ENCODE measurements around the gene TNFRSF1B.
A peak's percentile ranks its signal among the peaks of the same experiment; 100 is the strongest.
"Not testable (repeated sequence)": the region's sequence is repeated elsewhere in the genome, so short reads cannot be mapped to it uniquely, and the experiment has no call there.

The TNFRSF1B gene

DNA sequence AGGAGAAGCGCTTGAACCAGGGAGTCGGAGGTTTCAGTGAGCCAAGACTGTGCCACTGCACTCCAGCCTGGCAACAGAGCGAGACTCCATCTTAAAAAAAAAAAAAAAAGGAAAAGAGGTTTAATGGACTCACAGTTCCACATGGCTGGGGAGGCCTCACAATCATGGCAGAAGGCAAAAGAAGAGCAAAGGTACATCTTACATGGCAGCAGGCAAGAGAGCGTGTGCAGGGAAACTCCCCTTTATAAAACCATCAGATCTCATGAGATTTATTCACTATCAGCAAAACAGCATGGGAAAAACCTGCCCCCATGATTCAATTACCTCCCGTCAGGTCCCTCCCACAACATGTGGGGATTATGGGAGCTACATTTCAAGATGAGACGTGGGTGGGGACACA lies 57.3 kb downstream of the TNFRSF1B start:
- DNase-seq, result not testable (repeated sequence)

- DNase-seq, result no peak
These were observed 62.2 kb downstream of the TNFRSF1B start for GRCh38 chr1:12228979-12229378.

GRCh38 chr1:12229386-12229834 lies 62.6 kb downstream of the TNFRSF1B start:
- DNase-seq, result no peak

DNA sequence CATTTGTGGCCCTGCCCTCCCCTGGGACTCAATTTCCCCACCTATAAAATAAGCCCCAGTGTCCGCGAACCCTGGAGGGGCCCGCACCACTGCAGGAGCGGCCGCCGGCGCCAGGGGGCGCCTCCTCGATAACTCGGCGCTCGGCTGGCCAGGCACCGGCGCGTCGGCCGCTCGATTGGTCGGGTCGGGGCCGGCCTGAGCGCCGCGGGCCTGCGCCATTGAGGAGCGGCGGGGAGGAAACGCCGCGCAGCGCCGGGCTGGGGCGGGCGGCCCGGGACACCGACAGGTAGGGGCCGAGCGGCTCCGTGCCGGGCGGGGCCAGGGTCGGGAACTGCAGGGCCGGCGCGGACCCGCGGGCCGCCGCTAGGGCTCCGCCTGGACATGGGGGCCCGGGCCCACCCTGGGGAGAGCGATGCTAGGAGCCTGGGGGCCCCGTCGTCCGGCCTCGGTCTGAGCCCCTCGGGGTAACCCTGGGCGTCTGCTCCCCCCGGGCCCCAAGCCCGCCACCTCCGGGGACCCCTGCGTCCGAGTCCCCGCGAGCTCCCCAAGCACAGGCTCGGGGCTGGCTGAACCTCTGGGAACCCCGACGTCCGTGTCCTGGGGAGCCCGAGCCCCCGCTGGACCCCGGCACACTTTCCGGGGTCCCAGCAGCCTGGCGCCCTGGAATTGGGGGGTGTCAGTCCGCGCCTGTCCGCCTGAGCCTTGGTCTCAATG lies 63.2 kb downstream of the TNFRSF1B start, which contains the start of gene VPS13D:
TSS of gene VPS13D (plus strand) at position 196 of the 714 bp plus-strand sequence. CDS start 4,237 bp downstream, outside the sequence.
- peak; percentile 29 to 90 for DNase-seq

GRCh38 chr1:12230549-12231275 lies 63.9 kb downstream of the TNFRSF1B start:
- no peak for DNase-seq

DNA sequence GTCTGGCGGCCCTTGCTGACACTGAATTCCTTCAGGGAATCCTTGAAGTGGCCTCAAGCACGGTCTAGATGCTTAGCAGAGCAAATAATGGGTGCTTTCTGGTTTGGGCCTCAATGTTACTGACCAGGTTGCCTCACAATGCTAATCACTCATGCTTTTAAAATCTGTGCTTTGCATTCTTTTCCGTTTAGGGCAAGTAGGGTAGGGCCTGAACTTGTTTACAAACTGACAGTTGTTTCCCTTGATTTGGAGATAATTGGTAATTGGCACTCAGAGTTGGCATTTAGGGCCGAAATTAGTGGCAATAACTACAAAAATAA lies 64.4 kb downstream of the TNFRSF1B start:
- no peak for DNase-seq

DNA sequence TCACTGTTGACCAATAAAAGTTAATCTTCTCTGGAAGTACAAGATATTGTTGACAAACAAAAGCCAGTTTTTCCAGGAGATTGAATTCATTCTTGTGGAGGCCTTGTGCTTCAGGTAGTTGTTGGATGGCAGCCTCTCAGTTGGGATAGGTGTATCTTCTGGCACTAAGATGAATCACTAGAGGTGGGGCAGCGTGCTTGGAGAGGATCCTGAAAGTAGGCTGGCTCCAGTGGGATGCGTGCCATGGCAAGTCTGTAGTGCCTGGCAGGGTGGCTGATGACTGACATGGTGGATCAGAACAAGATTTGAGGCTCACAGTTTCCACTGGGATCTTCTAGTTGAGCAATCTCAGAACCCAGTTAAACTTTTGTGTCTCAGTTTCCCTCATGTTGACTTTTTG lies 65.4 kb downstream of the TNFRSF1B start:
- no peak for DNase-seq

DNA sequence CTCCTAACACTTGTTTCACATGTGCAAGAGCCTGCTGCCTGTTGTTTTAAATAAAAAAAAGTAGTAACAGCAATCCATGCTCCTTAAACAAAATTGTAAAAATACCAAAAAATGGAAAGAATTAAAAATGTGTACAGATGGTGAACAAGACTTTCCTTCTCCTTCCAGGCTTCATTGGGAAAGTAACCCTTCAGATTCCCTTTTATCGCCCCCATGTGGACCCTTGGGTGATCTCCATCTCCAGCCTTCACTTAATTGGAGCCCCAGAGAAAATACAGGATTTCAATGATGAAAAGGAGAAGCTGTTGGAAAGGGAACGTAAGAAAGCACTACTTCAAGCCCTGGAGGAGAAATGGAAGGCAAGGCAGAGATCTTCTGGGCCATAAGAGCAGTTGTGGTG lies 77.3 kb downstream of the TNFRSF1B start:
- DNase-seq, result peak in 1 of 2 experiments; percentile 4

GRCh38 chr1:12244585-12244984 lies 77.8 kb downstream of the TNFRSF1B start:
- DNase-seq, result no peak

- no peak for DNase-seq
These were observed 78.3 kb downstream of the TNFRSF1B start for GRCh38 chr1:12245116-12245515.

DNA sequence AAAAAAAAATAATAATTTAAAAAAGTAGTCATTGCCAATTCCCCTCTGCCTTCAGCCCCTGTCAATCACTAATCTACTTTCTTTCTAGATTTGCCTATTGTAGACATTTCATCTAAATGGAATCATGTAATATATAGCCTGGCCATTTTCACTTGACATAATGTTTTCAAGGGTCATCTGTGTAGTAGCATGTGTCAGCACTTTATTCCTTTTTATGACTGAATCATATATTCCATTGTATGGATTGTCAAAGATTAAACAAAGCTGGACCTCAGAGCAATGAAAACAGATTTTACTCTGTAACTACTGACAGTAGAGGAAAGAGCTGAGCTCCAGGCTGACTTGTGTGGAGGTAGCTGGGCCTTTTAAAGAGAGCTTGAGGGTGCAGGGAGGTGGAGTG lies 78.9 kb downstream of the TNFRSF1B start:
- no peak for DNase-seq

DNA sequence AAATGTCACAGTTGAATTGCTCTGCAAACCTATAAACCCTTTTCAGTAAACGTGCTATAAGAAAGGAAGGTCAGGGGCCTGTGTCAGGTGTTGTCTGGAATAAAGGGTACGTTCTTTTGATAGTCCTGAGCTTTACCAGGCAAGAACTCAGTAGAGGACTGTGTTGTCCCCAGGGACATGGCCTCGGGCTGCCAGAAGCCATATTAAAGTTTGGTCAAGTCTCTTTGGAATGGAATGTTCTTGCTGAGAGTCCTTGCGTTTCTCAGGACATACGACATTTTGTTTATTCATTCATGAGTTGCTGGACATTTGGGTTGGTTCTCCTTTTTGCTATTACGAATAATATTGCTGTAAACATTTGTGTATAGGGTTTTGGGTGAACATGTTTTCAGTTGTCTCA lies 79.8 kb downstream of the TNFRSF1B start:
- DNase-seq, result no peak

GRCh38 chr1:12249181-12249580 lies 82.4 kb downstream of the TNFRSF1B start:
- DNase-seq, result no peak

GRCh38 chr1:12249748-12250147 lies 83.0 kb downstream of the TNFRSF1B start:
- DNase-seq, result no peak

- DNase-seq, result no peak
These were observed 84.7 kb downstream of the TNFRSF1B start for GRCh38 chr1:12251442-12251841.

DNA sequence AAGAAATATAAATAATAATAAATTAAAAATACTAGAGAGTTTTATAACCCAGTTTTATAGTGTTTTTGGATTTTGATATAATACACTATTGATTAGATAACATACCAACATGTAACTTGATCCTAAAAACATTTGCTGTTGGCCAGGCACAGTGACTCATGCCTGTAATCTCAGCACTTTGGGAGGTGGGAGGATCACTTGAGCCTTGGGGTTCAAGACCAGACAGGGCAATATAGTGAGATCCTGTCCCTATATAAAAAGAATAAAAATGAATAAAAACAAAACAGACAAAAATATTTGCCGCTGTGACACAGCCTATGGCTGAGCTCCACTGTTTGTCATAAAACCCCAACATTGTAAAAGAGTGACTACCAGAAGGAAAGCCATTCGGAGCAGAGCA lies 89.1 kb downstream of the TNFRSF1B start:
- no peak for DNase-seq

DNA sequence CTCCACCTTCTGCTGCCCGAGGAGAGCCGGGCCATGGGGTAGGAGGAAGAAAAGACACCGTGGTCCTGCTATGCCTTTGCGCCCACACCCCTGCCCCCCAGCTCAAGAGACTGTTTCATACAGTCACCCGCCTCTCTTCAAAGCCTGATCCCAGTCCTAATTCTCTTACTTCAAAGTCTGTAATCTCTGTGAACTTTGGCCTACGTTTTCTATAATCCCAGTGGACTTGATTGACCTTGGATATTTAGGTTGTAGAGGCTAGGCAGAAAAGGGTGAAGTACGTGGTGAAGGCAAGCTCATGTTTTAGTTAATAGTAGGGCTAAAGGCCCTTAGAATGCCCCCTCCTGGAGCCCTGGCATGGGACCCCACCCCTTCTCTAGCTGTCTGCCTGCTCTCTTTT lies 91.5 kb downstream of the TNFRSF1B start:
- no peak for DNase-seq

Measured in NCI-H446 (cell line).